Dedifferentiated amniotic fluid mesenchymal stem cell (primary cell): ENCODE data around the gene SHC3.

ENCODE experiments used
- DNase-seq: peaks from one replicate; pipeline ENCODE4 v3.0.0-alpha.2; 2016; ENCODE audit errors: extremely low spot score

The SHC3 gene

GRCh38 chr9:89052470-89053097 lies 126.0 kb downstream of the SHC3 start:
- DNase-seq: no peak

DNA sequence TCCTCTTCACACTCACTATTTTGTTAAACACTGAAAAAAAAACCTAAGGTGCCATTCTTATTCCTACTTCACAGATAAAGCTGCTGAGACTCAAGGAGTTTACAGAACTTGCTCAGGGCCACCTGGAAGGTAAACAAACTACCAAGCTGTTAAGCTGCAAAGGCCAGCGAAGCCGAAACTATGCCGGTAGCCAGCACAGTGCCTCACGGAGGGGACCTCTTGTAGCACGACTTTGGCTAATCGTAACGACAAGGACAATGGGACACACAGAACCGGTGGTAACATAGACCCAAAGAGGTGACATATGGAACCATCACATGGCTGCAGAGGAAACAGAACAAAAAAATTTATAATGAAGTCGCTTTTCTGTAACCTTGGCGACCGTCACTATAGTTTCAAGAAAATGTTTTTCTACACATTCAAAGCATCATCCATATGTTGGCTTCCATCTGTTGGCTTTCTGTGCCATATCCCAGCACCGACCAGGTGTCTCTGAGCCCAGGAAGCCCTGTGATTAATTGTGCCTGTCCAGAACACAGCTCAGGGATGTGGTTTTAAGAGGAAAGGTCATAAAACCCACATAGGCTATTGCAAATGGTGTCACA lies 127.1 kb downstream of the SHC3 start:
- DNase-seq: no peak

- DNase-seq: no peak
These were observed 129.0 kb downstream of the SHC3 start for GRCh38 chr9:89049646-89050045.

GRCh38 chr9:89048616-89049015 lies 130.0 kb downstream of the SHC3 start:
- no peak for DNase-seq

GRCh38 chr9:89047667-89048066 lies 131.0 kb downstream of the SHC3 start:
- no peak for DNase-seq

GRCh38 chr9:89046832-89047231 lies 131.8 kb downstream of the SHC3 start:
- DNase-seq: peak; percentile 22

DNA sequence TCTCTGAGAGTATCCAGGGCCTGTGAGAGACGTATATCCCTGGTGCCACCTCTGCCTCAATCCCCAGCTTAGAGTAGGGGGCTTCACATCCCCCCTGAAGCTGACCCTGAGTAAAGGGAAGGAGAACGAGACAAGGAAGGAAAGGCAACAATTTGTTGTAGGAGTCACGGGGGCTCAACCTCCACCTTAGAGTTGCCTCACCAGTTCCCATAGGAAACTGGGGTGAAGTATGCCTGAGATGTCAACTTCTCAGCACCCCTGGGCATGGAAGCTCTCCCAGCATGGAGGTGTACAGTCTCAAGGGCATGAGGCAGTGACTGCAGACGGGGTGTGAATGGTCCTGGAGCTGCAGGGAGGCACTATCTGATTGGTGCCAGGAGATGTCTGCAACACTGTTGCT lies 133.7 kb downstream of the SHC3 start:
- no peak for DNase-seq

- no peak for DNase-seq
These were observed 134.5 kb downstream of the SHC3 start for GRCh38 chr9:89044104-89044503.

- no peak for DNase-seq
These were observed 135.6 kb downstream of the SHC3 start for GRCh38 chr9:89042984-89043383.

DNA sequence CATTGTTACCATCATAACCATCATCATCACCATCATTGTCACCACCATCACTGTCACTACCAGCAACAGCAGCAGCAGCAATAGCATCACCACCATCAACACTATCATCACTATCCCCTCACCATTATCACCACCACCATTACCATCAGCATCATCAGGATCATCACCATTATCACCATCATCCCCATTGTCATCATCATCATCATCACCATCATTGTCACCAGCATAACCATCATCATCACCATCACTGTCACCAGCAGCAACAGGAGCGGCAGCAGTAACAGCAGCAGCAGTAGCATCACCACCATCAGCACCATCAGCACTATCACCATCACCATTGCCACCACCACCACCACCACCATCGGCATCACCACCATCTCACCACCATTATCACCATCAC lies 139.0 kb downstream of the SHC3 start:
- no peak for DNase-seq

DNA sequence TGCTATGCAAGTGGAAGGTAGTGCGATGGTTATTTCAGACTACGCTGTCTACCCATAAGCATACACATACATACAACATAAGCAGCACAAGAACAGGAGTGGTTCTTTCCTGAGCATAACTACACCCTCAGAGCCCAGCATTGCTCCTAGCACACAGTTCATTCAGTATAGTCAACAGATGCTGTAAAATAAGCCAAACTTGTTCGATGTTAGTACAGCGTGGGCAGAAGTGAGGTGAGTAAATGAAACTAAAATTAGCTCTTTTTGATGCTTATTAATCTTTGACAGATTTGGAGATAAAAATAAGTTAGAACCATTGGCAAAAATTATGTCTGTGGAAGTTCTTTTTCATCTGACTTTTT lies 139.5 kb downstream of the SHC3 start:
- DNase-seq: no peak

- peak; percentile 95 for DNase-seq
These were observed 140.1 kb downstream of the SHC3 start for GRCh38 chr9:89038382-89039103.

DNA sequence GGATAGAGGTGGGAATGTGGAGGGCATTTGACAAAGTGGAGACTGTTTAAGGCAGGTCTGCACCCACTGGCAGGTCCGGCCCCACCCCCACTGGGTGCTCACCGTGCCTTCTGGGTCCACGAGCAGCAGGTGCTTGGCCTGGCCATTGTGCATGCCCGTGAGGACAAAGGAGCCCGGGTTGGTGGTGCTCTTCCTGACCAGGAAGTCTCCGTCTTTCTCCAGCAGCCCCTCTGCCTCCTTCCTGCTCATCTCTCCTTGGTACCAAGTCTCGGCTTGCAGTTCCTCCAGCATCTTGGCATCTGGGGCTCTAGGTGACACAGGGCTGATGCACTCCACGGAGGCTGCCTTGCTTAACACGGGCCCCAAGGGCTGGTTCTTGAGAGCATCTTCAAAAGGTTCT lies 140.7 kb downstream of the SHC3 start:
- no peak for DNase-seq

DNA sequence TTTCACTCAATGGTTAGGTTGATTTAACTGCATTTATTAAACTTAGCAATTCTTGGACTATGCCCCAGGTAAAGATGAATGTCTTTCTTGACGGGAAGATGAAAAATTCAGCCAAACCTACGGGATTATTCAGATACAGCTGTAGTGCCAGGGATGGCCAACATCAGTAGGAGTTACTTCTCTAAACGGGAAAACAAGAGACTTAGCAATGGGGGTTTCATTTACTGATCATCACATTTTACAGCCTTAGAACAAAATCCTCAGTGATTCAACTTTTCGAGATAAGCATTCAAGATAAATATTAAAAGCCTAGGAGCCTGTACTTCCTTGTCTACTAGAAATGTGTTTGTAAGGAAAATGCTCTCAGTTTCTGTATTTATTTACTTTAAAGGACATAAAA lies 141.3 kb downstream of the SHC3 start:
- no peak for DNase-seq

GRCh38 chr9:89036891-89037290 lies 141.7 kb downstream of the SHC3 start:
- no peak for DNase-seq

DNA sequence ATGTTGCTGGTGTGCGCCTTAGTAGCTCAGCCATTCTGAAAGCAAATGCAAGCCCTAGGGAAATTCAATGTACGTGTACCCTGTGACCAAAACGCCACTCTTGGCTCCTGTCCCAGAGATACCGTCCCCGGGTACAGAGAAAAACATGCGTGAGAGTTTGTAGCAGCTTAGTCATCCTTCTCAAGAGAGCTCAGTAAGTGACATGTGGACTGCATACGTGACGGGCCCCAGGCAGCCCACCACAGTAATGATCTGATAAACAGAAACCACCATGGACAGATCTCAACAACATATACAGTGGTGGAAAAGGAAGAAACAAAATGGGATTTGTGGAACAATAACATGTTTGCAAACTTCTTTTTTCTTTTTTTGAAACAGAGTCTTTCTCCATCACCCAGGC lies 142.2 kb downstream of the SHC3 start:
- DNase-seq: no peak

DNA sequence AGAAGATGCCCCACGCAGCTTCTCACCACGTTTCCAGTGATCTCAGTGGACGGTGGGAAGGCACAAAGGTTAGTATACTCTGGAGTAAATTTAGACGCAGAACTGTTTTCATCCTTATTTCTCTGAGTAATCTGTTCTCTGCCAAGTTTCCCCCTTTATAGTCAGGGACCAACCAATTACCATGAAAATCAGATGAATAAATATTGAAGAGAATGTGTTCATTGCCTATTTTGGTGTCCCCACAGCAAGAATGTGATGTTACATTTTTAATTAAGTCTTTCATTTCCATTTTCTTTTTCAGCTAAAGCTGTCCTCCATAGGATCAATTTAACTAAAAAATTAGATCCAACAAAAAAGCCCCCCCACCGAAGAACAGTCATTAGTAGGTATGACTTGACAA lies 146.0 kb downstream of the SHC3 start:
- DNase-seq: no peak

- no peak for DNase-seq
These were observed 146.4 kb downstream of the SHC3 start for GRCh38 chr9:89032173-89032572.

GRCh38 chr9:89029788-89030187 lies 148.8 kb downstream of the SHC3 start:
- no peak for DNase-seq

DNA sequence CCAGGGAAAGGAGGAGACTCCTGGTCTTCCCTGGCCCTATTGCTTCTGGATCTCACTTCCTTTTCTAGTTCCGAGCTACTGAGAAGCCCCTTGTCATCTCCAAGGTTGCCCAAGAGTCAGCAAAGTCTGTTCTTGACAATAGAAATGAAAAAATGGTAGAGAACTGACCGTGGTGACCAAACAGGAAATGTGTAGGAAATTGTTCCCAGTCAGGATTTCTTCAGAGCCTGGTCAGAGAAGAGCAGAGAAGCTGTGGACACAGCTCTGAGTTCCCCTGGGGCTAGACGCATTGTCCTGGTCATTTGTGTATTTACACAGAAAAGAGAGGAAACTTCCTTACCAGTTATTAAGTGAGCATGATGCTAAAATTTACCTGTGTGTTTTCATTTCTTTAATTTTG lies 151.7 kb downstream of the SHC3 start:
- DNase-seq: no peak

DNA sequence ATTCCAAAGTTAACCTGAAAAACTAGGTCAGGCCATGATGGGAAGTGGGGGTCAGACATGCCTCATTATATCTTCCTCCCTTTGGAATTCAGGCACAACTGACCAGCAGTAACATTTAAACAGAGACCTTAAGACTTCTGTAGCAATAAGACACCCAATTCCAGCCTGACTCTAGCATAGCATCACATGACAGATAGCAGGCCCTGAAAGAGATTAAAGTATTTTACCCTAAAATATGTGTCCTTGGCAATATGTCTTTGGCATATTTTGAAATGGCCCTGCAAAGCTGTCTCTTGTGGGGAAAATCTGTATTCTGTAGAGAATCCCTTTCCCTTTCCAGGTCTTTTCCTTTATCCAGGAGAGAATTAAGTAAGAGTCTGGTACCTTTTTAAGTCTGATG lies 153.1 kb downstream of the SHC3 start:
- DNase-seq: no peak

- DNase-seq: no peak
These were observed 153.9 kb downstream of the SHC3 start for GRCh38 chr9:89024727-89025126.

DNA sequence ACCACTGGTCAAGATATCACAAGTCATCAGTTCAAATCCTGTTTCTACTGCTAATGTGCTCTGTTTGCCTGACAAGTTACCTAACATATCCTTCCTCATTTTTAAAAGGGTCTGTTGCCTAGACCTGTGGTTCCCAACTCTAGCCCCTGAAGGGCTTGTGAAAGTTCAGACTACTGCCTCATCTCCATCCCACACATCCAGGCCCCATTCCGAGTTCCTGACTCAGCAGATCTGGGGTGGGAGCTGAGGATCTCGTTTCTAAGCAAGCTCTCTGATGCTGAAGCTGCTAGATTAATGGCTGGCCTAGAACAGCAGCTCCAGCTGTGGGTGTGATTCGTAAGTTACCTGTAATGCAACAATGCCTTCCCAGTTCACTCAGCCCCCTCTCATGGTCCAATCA lies 154.9 kb downstream of the SHC3 start:
- no peak for DNase-seq

DNA sequence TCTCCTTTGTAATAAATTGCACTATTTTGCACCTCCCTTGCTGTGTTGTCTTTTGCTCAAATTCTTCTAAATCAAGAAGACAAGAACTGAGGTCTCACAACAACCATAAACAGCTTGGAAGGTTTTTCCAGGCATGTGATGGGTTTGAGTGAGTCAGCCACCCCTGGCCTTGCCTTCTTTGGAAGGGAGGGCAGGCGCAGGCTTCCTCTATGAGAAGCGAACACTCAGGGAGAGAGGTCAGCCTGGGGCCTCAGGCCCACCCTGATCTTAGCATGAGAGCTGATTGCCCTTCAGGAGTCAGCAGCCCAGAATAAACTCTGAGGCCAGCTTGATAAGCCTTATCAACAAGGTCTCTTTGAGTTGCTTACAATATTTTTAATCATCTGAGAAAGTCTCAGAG lies 155.7 kb downstream of the SHC3 start:
- DNase-seq: no peak
